NCI-H2029 (cell line): ENCODE measurements around the gene STMP1.

Experiments used
- DNase-seq: peaks from one replicate; lab custom pipeline; 2025; lab: John Stamatoyannopoulos, UW

The STMP1 gene

DNA sequence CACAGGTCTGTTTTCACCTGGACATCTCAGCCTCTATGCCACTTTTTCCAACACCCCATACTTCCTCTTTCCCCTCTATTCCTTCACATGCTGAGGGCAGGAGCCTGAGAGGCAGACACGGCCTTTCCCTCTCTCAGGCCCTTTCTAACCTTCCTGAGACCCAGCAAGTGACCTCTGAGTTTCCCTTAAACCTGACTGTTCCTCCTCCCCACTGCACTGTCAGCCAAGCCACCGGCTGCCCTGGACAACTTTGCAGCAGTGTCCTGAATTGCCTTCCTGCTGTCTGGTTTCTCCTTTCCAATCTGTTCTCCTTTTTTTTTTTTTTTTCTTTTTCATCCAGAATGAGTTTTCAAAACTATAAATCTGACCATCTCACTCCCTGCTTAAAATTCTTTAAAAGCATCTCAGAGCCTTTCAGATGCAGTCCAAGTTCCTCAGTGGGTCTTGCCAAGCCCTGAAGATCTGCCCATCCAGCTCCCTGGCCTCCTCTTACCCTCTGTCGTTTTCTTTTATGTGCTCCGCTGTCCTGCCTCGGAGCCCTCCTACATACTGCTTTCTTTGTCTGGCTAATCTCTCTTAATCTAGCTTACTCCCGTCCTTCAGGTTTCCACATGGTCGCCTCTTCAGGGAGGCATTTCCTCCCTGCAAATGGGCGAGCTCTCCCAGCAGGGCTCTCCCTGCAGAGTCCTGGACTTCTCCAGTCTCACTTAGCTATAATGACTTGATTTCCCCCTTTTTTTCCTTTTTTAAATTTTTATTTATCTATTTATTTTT, 35.1 kb downstream of the STMP1 start:
- DNase-seq = no peak

DNA sequence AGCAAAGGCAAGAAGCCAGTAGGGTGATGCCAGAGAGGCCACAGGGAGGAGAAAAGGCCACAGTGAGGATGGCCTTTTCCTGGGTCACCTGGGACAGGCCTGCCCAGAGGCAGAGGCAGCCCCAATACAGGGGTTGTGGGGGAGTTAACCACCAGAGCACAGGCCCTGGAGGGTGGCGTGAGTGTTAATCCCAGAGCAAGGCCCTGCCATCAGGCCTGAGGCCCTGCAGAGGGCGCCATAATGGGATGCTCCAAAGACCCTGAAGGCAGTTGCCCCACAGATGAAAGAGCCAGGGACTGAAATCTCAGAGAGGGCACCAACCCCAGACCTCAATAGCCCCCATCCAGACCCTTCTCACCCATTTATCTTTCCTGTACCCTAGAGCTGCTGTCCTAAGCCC, 41.8 kb downstream of the STMP1 start:
- DNase-seq = no peak

DNA sequence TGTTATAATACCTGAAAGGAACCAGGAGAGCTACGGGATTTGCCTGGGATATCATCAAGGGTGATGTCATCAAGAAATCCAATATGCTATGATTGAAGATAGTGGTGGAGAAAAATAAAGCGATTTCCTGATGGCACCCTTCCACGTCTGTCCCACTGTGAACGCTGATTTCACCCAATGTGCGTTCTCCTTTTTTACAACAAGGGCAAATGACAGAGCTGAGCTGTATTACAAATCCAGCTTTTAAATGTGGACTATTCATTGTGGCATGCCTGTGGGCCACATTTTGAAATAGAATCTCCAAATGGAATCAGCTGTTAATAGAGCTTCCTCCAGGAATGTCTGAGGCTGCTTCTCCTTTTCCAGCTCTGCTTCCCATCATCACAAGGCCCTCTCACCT, 42.4 kb downstream of the STMP1 start:
- DNase-seq = peak; percentile 93

DNA sequence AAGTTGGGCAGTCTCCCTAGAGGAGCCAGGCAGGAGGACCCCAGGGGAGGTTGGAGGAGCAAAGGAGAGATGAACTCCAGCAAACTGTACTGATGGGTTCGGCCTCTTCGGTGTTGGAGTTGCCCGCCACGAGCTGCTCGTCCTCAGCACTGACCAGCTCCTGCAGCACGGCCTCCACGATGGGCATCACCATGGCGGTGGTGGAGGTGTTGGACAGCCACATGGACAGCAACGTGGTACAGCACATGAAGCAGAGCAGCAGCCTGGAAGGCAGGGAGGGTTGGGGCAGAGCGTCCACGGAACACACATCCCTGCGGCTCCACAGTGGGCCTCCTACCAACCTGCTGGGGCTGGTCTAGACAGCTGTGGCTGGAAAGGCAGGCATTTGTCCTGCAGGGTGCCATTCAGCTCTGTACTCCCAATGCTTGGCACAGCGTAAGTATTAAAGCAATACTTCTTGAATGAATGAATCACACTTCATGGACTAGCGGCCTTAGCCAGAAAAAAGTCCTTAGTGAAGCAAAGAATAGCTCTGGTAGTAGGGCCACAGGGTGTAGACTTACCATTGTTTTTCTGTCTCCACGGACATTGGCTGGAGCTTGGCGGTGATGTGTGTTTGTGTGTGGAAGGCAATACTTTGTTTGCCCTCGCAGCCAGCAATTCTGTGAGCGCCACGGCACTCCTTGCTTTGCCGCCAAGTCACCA, 43.9 kb downstream of the STMP1 start:
- no peak for DNase-seq

DNA sequence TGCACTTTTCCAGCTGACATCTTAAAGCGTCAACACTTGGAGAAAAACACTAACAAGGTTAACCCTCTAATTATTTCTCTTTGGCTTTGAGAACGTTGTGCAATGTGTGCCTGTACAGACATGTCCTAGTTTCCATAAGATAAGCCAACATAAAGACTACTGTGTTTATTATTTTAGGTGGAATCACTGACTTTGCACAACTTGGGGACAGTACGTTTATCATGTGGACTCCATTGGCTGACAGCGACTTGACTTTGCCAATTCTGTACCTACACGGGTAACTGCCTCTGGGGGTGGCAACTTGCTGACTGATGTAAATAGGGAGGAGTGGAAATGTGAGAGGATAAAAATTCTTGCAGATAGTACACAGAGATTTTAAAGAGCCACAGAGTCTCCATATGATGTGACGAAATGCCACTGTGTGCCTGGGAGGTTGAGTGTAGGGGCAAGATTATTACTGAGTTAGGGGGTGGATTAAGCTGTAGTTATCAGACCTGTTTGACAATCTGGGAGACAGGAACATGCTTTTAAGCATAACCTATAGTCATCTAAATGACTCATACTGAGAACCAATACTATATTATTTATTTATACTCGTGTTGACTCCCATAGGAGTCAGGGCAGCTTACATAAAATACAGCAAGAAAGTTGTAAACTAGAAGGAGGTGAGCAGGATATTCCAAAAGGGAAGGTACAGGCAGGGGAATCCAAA, 44.7 kb downstream of the STMP1 start:
- DNase-seq = no peak

DNA sequence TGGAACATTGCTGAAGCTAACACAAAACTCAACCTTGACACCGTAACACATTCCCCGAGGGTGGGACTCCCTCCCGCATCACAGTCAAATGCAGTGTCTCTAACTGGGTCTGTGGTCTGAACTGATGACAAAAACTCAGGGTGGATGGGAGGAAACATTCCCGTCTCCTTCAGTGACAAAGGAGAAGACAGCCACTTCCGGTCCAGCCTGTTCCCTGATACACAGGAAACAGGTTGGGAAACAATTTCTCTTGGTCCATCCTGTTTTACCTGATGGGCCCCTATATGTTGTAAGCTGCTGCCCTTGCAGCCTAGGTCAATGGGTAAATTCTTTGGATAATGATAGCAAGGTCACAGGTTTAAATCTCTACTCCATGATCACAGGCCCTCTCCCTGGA, 45.3 kb downstream of the STMP1 start:
- DNase-seq = no peak

DNA sequence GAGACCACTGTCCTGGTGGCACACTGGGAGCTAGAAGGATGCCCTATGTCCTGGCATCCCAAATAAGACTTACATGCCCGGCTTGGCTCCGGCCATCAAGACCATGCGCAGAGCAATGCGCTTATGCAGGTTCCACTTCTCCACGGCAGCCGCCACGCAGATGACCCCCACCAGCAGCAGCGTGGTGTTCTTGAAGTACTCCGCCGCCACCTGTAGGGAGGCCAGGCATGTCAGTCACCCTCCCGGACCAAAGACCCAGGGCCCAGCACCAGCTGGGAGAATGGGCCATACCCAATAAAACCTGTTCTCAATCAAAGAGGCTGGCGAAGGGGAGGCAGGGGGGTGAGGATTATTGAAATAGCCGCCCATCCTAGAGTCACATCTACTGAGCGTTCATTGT, 45.7 kb downstream of the STMP1 start:
- DNase-seq = no peak

DNA sequence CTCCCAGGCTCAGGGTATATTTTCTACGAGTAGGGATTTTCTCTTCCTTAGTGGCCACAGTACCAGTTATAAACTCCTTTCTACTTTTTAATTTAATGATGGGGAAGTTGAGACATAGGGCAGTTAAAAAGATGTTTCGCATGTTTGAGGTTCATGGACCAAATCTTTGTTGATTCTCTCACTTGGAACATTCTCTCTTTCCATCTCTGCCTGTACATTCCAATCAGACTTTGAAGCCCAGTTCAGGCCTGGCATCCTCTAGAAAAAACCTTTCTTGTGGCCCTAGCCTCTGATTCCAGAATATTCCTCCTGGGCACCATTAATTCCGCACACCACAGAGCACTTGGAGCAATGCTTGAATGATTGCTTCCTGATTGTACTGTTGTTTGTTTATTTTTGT, 47.2 kb downstream of the STMP1 start:
- DNase-seq = no peak

DNA sequence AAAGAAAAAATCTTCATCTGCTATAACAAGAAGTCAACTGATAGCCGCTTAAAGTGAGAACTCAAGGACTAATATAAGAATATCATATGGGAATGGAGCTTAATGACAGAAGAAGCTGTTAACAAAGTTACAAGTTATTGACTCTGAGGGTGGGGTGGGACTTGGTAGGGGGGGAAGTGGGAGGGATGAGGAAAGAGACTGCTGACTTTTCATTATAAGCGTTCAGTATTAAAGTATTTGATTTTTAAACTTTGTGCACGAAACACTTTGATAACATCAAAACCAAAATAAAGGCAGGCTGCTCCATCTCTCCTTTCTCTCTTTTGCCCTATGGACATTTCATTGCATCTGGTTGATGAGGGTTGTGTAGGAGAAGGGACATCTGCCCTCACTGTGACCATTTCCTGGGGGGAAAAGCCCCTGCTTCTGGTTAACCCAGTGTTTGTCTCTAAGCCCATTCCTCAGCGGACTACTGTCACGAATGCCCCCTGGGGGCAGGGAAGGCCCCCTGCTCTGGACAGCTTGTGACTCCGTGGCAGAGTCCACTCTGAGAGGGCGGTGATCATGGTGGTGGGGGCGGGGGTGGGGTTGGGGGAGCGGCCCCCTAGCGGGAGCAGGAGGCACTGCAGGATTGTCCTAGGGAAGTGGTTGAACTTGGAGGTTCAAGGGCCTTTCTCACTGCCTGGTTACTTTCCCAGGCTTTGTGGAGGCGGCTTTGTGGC, 48.3 kb downstream of the STMP1 start:
- no peak for DNase-seq

DNA sequence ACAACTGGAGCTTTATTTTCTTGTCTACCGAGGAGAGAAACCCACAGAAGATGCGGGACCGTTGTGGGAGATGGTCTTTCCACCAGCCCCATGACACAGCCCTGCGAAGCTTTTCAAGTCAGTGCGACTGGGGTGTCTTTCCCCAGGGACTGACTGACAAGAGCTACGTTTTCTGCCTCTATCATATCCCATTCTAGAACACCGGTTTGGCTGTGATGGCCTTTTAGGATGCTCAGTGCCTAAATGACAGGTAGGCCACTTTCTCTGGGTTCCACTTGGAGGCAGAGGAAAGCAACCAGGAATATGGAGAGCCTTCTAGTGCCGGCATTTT, 48.8 kb downstream of the STMP1 start:
- DNase-seq = no peak

DNA sequence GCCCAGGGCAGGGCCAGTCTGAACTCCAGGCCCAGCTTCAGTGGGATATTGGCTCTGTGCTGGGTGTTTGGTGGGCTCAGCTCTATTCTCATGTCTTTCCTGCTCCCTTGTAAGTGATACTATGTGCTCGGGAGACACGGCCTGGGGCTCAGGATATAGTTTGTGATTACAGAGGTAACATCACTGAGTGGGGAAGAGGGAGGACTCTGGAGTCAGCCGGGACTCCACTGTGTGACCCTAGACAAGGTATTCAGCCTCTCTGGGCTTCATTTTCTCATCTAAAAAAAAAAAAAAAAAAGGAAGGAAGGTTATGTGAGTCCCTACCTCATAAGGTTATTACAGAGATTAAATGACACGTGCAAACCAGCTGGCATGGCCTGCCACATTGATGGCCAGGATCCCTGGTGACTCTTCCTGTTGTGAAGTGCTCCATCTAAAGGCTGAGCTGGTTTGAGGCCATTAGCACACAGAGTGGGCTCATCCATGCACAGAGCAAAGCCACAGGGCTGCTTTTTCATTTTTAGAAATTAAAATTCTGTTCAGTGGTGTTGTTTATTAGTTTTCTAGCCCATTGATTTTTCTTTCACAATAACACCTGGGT, 50.0 kb downstream of the STMP1 start:
- peak; percentile 60 for DNase-seq

DNA sequence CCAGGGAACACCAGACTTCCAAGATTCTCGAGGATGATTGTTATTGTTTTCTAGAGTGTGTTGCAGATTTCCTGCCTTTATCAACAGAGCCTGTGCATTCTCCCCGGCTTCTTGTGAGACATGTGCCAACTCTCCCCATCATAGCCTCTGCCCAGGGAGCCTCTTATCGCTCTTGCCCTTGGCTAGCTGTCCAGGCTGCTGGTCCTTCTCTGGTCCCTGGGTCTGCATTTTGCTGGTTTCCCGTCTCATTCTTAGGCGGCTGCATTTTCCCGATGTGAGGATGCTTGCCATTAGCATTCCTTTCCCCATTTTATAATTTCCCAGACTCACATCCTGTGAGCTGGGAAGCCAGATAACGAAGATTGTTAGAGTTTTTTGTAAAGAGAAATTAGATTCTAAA, 50.5 kb downstream of the STMP1 start:
- DNase-seq = no peak

DNA sequence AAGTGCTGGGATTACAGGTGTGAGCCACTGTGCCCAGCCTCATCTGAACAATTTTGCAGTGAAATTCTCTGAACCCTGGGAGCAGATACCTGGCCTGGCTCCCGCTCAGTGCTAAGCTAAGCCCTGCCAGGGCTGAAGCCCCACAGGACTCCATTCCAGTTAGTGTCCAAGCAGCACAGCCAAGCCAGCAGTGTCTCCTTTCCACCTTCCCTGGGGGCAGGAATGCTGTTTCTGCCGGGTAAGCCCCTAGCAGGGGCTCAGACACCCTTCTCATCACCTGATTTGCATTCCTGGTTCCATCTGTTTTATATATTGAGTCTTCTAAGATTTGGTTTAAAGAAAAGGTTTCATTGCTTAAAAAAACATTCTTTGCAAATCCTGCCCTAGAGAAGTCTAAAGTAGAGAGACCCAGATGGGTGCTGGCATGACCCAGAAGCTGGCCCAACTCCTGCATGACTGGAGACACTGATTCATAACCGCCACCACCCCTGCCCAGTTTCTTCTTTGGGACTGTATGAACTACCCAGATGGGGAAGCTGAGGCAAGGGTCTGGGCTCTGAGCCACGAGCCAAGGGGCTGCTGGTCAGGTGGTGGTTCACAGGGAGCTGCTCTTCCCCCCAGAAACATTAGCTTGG, 51.6 kb downstream of the STMP1 start:
- DNase-seq = no peak

DNA sequence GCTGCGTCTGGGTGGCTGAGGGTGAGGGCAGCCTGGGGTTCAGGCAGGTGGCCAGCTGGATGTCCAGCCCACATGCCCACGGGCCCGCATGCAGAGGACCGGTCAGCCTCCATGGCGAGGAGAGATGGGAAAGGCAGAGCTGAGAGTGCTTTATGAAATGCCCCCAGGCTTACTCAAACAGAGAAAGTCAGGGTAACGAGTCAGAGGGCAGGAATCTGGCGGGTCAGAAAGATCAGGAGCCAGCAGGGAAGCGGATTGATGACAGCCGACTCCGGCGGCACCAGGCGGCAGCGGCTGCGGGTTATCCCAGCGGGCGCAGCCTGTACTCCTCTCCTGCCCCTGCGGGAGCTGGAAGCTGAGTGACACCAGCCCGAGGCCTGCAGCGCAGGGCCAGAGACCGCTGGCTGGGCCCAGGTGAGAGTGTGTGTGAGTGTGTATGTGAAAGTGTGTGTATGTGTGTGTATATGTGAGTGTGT, 52.3 kb downstream of the STMP1 start:
- no peak for DNase-seq

DNA sequence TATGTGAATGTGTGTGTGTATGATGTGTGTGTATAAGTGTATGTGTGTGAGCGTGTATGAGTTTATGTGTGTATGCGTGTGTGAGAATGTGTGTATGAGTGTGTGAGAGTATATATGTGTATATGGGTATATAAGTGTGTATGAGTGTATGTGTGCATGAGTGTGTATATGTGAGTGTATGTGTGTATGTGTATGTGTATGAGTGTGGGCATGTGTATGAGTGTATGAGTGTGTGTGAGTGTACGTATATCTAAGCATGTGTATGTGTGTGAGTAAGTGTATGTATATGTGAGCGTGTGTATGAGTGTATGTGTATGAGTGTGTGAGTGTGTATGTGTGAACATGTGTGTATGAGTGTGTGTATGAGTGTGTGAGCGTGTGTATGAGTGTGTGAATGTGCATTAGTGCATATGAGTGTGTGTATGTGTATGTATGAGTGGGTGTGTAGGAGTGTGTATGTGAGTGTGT, 52.8 kb downstream of the STMP1 start:
- DNase-seq = no peak

DNA sequence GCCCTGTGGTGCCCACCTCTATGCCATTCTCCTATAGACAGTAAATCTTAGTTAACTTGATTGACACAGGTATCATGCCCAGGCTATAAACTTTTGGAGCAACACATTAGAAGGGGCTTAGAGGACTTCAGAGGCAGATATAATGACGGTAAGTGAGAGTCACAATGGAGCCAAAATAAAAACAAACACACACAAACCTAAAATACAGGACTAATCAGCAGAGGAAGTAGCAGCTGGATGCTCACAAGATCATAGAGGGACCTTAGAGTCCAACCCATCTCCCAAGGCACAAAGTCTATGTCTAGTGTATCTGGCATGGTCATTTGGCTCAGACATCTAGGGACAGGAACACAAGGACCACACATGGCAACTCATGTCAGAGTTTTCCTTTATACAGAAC, 53.4 kb downstream of the STMP1 start:
- DNase-seq = no peak

DNA sequence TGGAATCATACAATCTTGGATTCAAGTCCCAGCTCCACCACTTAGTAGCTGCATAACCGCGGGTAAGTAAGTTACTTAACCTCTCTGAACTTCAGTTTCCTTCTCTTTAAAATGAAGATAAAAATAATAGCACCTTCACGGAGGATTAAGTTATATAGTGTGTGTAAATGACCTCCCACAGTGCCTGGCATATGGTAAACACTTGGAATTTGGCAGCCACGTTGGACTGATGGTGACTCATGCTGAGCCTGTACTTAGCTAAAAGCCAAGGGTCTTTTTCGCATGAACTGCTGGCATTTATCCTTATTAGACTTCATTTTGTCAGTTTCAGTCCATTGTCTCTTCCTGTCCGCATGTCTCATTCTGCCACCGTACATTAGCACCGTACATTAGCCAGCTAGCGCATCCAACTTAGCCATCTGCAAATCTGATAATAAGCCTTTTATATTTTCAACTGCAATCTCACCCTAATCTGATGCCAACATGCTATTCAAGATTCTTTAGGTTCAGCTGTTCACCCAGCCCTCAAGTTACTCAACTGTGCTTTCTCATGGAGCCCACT, 54.4 kb downstream of the STMP1 start:
- DNase-seq = peak; percentile 62

DNA sequence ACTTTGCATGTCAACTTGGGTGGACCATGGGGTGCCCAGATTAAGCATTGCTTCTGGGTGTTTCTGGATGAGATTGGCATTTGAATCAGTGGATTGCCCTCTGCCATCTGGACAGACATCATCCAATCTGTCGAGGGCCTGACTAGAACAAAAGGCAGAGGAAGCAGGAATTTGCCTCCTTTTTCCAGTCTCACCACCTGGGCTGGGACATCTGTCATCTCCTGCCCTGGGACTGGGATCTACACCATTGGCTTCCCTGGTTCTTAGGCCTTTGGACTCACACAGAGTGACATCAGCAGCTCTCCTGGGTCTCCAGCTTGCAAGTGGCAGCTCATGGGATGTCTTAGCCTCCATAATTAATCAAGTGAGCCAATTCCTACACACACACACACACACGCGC, 55.4 kb downstream of the STMP1 start:
- no peak for DNase-seq

DNA sequence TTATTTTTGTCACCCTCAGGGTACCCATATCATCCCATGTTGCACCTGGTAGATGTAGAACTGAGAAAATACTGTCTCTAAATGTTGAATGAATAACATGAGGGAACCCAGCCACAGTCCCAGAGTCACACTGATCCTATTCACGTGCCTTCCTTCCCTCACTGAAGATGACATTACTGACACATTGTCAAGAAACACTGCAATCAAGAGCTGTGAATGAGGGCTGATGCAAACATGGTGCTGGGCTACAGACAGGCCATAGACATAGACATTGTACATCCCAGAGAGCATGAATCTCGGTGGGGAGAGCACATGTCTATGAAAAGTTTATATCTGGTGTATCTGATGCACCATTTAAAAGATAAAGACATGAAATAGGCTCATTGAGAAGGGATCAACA, 55.9 kb downstream of the STMP1 start:
- no peak for DNase-seq

DNA sequence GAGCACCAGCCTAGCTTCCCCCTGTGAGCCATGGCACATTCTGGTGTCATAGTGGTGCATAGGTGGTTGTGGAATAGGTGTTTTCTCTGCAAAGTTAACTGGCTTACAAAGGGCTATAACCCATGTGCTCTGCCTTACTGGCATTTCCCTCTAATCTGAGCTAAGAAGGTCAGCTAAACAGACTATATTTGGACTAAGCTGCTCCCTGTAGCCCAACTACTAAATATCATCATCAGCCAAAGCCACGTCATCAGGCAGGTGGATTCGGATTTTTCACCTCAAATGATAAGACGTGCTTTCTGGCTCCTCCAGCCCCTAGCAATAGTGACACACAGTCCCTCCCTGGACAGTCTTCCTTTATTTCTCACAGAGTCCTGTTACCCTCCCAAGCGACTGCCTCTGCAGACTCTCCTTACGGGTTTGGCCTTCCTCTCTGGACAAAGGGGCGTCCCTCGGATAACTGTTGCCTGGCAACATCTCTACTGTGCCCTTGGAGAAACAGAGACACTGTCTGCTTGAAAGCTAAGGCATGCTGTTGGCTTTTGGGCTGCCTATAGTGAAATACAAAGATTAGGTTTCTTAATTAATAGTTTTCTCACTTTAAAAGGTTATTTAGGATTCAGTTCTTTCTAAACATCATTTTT, 56.6 kb downstream of the STMP1 start:
- no peak for DNase-seq

DNA sequence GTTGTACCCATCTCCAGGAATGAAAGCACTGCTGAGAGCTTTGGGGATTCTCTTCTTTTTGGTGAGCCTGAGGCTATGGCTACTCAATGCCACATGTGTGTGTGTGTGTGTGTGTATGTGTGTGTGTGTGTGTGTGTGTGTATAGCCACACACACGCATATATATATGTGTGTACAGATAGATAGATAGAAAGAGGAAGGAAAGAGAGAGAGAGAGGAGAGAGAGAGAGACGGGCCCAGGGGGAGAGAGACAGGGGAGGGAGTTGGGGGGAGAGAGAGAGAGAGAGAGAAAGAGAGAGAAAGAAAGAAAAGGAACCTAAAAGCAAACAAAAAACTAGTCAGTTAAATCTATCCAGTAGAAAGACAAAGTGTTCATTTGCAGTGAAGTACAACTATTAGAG, 57.4 kb downstream of the STMP1 start:
- DNase-seq = no peak
